Mucosa of descending colon (tissue), 3 donors: ENCODE measurements around the gene CEP152. TPM values are rescaled to one million over a fixed set of nuclear protein-coding genes. Genes with fewer than 3 reads are reported as not detected.

ENCODE experiments used
- ATAC-seq: fragments of 200-7000 bp; cut with Tn5 transposase; one replicate; pipeline ENCODE4 v1.9.1; 2020; ENCODE audit warnings: mild to moderate bottlenecking, moderate library complexity
- DNase-seq, 3 donors: peaks; one replicate each; pipeline ENCODE4 v3.0.0-alpha.2; 2020
- H3K36me3 ChIP-seq: fragments of 200-600 bp; one replicate; pipeline ENCODE4 v1.8.0; 2021; ENCODE audit warnings: low read depth, mild to moderate bottlenecking
- H3K4me1 ChIP-seq: fragments of 200-600 bp; one replicate; pipeline ENCODE4 v1.8.0; 2021; ENCODE audit warnings: low read depth, mild to moderate bottlenecking
- H3K4me3 ChIP-seq: fragments of 200-600 bp; one replicate; pipeline ENCODE4 v1.8.0; 2021; ENCODE audit warnings: mild to moderate bottlenecking
- H3K9me3 ChIP-seq: fragments of 200-600 bp; one replicate; pipeline ENCODE4 v1.8.0; 2021; ENCODE audit warnings: mild to moderate bottlenecking
- CTCF ChIP-seq: fragments of 200-600 bp; IDR thresholded peaks from one replicate; pipeline ENCODE4 v1.8.0; 2022; ENCODE audit warnings: antibody characterized with exemption, mild to moderate bottlenecking
- intact Hi-C, 2 donors: fragments of 100-400 bp; cut with DNase I in 1 of 2; cut with micrococcal nuclease in 1 of 2; formaldehyde crosslinking; loops; one replicate each; pipeline versions ENCODE4 v1.11.0 to v1.11.1; 2022; cut with DNase I, micrococcal nuclease
- total RNA-seq, 3 donors: library from RNA; stranded (reverse); fragmentation: NEBNext Ultra II Directional in 2 of 3; extraction: Animal tissue kit (Norgen Biotek cat#: 25700) in 2 of 3; gene quantifications; one replicate each; pipeline versions ENCODE4 v1.2.1 to v1.2.4, GENCODE V29; 2021 to 2023
- donor health status: DM: no; HTN: no; CAD: no; lungs with moderate emphysema.
- donor health status: DM: no; HTN: no; CAD: no.
- donor health status: DM: no; HTN: yes; CAD: no.

The CEP152 gene
- total RNA-seq, 3 donors from 2014 or later = 7.0 to 9.4 (median 7.8) TPM

DNA sequence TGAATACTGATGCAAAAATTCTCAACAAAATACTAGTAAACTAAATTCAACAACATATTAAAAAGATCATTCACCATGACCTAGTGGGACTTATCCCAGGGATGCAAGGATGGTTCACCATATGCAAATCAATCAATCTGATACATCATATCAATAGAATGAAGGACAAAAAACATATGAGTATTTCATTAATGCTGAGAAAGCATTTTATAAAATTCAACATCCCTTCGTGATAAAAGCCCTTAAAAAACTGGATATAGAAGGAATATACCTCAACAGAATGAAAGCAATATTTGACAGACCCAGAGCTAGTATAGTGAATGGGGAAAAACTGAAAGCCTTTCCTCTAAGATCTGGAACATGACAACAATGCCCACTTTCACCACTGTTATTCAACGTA is 122.4 kb downstream of the CEP152 start:
- TF ChIP-seq CTCF = no peak
- H3K4me1 ChIP-seq = no peaks in the 10 kb centered on the region
- intact Hi-C loops = no loop called here
- H3K36me3 ChIP-seq = no peaks in the 10 kb centered on the region
- ATAC-seq (no peak), DNase-seq (no peak)
- H3K4me3 ChIP-seq = no peak overlapping the region
- no peaks in the 10 kb centered on the region for H3K9me3 ChIP-seq

Other genes starting within 250 kb of the CEP152 start
- 10 to 100 TPM in 2 of 3 donors, 1 to 10 TPM in 1; 9.3 to 47.9 (median 35.9) TPM for gene FBN1, start 165.4 kb downstream of the CEP152 start, total RNA-seq
- 100 to 1,000 TPM in 1 of 3 donors, 10 to 100 TPM in 2; 44.7 to 128 (median 53.8) TPM for gene EID1, start 67.1 kb upstream of the CEP152 start, total RNA-seq
- 1 to 10 TPM in 1 of 3 donors, under 1 TPM in 2; 0.31 to 3.6 (median 0.43) TPM for gene SHC4, start 152.8 kb upstream of the CEP152 start, total RNA-seq
- gene SECISBP2L, start 235.4 kb upstream of the CEP152 start, total RNA-seq = 10 to 100 TPM; 40.8 to 66.3 (median 49.0) TPM